ENCODE results near the gene FBN1. TPM values are rescaled to one million over a fixed set of nuclear protein-coding genes. Genes with fewer than 3 reads are reported as not detected.

FBN1 gene
- total RNA-seq, 1 donor from 2014 or later: 164 TPM

DNA sequence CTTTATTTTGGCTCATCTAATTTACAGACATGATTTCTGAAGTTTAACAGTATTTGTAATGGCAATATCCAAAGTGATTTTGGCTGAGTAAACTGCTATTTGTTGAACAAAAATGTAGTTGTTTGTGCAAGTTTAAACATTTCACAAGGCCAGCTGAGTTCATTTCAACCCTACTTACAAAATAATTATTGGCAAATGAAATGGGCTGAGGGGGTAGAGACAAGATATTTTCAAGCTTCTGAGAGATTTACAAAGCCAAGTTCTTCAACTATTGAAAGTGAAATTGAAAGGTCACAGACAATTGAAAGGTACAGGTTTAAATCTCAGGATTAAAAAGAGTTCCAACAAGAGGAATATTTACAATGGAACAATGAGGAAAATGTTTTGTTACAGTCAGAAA is 237.2 kb downstream of the FBN1 start:
- no peak overlapping the region for H3K4me3 ChIP-seq
- no peaks in the 10 kb centered on the region for H3K27me3 ChIP-seq
- peaks cover 0 to 23% of the 10 kb centered on the region in 2 donors for H3K4me1 ChIP-seq
- TF ChIP-seq, protein P1, sequence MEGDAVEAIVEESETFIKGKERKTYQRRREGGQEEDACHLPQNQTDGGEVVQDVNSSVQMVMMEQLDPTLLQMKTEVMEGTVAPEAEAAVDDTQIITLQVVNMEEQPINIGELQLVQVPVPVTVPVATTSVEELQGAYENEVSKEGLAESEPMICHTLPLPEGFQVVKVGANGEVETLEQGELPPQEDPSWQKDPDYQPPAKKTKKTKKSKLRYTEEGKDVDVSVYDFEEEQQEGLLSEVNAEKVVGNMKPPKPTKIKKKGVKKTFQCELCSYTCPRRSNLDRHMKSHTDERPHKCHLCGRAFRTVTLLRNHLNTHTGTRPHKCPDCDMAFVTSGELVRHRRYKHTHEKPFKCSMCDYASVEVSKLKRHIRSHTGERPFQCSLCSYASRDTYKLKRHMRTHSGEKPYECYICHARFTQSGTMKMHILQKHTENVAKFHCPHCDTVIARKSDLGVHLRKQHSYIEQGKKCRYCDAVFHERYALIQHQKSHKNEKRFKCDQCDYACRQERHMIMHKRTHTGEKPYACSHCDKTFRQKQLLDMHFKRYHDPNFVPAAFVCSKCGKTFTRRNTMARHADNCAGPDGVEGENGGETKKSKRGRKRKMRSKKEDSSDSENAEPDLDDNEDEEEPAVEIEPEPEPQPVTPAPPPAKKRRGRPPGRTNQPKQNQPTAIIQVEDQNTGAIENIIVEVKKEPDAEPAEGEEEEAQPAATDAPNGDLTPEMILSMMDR (IDR thresholded peaks at IDR 0.05): no peak
- H3K9me3 ChIP-seq: no peaks in the 10 kb centered on the region
- peak overlapping the region in 1 of 2 donors; percentile 9 for H3K27ac ChIP-seq
- H3K36me3 ChIP-seq: peaks cover 5 to 14% of the 10 kb centered on the region in 2 donors
- intact Hi-C loops (cut with DNase I): no loop called here
- DNase-seq (ENCODE audit: low spot score in 2 of 2): no peak

DNA sequence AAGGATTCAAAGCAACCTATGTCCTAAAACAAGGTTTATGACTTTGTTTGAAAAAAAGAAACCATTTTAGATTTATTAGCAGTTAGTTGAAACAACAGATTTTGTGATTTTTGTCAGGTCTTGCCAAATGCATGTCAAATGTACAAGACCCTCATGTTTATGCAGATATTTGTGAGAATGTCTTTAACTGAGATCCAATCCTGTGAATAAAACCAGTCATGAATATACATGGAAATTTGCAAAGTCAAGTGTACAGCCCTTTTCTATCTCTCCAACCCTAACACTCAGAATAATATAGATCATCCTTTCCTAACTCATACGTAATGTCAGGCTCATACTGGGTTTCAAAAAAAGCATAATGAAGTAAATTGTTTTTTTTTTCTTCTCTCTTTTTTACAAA is 237.9 kb downstream of the FBN1 start:
- DNase-seq (ENCODE audit: low spot score in 2 of 2): no peak
- Histone ChIP-seq H3K36me3 (peaks cover 5 to 14% of the 10 kb centered on the region in 2 donors), H3K4me1 (peaks cover 0 to 16% of the 10 kb centered on the region in 2 donors), H3K27me3 (no peaks in the 10 kb centered on the region), H3K27ac (no peak overlapping the region), H3K4me3 (no peak overlapping the region), H3K9me3 (no peaks in the 10 kb centered on the region)
- TF ChIP-seq, protein P1 (IDR thresholded peaks at IDR 0.05): no peak
- intact Hi-C loops (cut with DNase I): no loop called here

DNA sequence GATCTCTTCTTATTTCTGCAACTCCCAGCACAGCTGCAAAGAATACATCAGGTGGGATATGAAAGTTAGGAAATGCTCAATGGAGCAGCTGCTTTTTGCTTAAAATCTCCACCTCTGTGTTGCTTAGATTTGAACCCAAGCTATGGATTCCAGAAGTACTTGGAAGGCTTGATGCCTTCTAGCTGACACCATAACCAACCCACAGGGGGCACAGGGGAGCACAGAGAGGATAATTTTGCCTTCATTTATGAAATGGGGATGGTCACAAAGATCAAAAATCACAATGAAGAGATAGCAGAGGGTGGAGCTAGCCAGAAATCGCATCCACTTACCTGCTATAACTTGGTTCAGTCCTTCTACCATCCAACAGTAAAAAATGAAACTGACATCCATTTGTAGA is 238.6 kb downstream of the FBN1 start:
- H3K27ac ChIP-seq: no peak overlapping the region
- DNase-seq (ENCODE audit: low spot score in 2 of 2): no peak
- H3K36me3 ChIP-seq: peaks cover 5 to 14% of the 10 kb centered on the region in 2 donors
- peaks cover 0 to 9% of the 10 kb centered on the region in 2 donors for H3K4me1 ChIP-seq
- no peaks in the 10 kb centered on the region for H3K27me3 ChIP-seq
- H3K9me3 ChIP-seq: no peaks in the 10 kb centered on the region
- no peak overlapping the region for H3K4me3 ChIP-seq
- TF ChIP-seq, protein P1 (IDR thresholded peaks at IDR 0.05): no peak
- intact Hi-C loops (cut with DNase I): no loop called here

DNA sequence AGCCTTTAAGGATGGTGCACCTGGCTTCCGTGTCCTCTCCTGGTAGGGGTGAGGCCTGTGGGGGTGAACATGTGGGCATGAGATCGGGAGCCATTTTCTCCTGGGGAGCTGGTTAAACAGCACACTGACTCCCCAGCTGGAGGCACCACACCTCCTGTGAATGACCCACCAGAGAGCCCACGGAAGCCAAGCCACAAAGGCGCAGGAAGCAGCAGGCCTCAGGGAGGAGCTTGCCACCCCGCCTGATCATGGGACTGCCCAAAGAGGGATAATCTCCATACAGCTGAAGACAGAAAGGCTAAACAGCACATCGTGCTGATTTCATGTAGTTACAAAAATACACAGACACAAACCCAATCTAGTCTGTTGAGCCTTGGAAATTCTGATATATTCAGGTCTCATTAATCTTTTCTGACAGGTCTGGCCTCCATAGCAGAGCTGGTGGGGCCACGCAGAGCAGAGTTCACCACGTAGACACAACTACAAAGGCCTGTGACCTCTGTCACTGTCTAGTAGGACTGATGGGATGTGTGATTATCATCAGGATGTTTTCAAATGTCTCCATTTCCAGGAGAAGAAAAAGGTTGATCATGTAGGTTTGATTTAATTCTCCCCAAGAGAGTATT is 239.1 kb downstream of the FBN1 start:
- Histone ChIP-seq H3K36me3 (peaks cover 5 to 14% of the 10 kb centered on the region in 2 donors), H3K9me3 (no peaks in the 10 kb centered on the region), H3K4me1 (peaks cover 0 to 4% of the 10 kb centered on the region in 2 donors), H3K27me3 (no peaks in the 10 kb centered on the region), H3K27ac (no peak overlapping the region), H3K4me3 (no peak overlapping the region)
- no peak for DNase-seq (ENCODE audit: low spot score in 2 of 2)
- intact Hi-C loops (cut with DNase I): no loop called here
- TF ChIP-seq, protein P1 (IDR thresholded peaks at IDR 0.05): no peak

DNA sequence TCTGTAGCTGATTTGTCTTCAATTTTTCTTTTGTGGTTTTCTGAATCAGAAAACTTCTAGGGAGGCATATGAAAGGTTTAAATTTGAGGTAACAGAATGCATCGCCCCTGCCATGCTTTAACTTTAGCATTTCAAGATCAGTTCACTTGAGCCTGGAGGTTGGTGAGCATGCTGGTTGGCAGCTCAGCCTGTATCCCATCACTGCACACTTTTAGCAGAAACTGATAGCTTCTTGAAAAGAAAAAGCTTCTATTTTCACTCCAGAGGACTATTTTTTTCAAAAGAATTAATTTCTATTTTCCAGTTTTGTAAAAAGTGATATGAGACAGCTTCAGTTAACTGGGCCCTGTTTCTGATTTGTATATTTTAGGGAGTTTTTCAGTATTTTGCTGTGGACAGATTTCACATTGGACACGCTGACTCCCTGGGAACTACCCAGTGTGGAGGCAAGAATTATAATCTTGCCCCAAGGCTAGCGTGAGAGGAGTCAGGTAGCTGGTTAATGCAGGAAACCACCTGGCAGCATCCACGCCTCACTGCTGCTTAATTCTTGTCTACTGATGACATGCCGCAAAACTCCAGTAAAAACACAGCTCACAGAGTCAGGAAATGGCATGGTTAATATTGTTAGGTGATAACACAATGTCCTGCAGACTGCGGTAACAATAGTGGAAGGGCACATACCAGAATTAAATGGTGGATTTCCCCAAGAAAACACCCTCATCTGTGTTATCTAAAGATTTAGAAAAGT is 242.9 kb downstream of the FBN1 start:
- Histone ChIP-seq H3K27ac (no peak overlapping the region), H3K4me3 (no peak overlapping the region), H3K9me3 (no peaks in the 10 kb centered on the region), H3K27me3 (no peaks in the 10 kb centered on the region), H3K4me1 (peaks cover 3 to 6% of the 10 kb centered on the region in 2 donors), H3K36me3 (no peaks in the 10 kb centered on the region)
- DNase-seq (ENCODE audit: low spot score in 2 of 2): no peak
- intact Hi-C loops (cut with DNase I): no loop called here
- TF ChIP-seq, protein P1 (IDR thresholded peaks at IDR 0.05): no peak
